DMS114 treated with DMSO at 0.1 percent for 48 hours (cell line): Measurements from ENCODE around the gene DPM2.

Experiments used
- DNase-seq: peaks from one replicate; lab custom pipeline; 2025; ENCODE audit not compliant: unreplicated experiment; lab: John Stamatoyannopoulos, UW

Gene DPM2

GRCh38 chr9:127973169-127974000 is 35.7 kb upstream of the DPM2 start:
- no peak for DNase-seq

- DNase-seq: no peak
Observed at GRCh38 chr9:127972236-127972871, 34.7 kb upstream of the DPM2 start.

GRCh38 chr9:127971357-127972235 is 33.9 kb upstream of the DPM2 start:
- DNase-seq: no peak

GRCh38 chr9:127970401-127971313 is 33.0 kb upstream of the DPM2 start:
- DNase-seq: no peak

- DNase-seq: no peak
Observed at GRCh38 chr9:127968700-127969383, 31.2 kb upstream of the DPM2 start.

GRCh38 chr9:127968042-127968441 is 30.4 kb upstream of the DPM2 start:
- DNase-seq: no peak

- DNase-seq: no peak
Observed at GRCh38 chr9:127967151-127967809, 29.6 kb upstream of the DPM2 start.

GRCh38 chr9:127966416-127967150 is 28.9 kb upstream of the DPM2 start:
- DNase-seq: no peak

- DNase-seq: no peak
Observed at GRCh38 chr9:127965953-127966352, 28.3 kb upstream of the DPM2 start.

GRCh38 chr9:127963359-127964064 is 25.9 kb upstream of the DPM2 start:
- DNase-seq: no peak

- no peak for DNase-seq
Observed at GRCh38 chr9:127963041-127963358, 25.3 kb upstream of the DPM2 start.

- no peak for DNase-seq
Observed at GRCh38 chr9:127962278-127962677, 24.6 kb upstream of the DPM2 start.

- no peak for DNase-seq
Observed at GRCh38 chr9:127961613-127962155, 24.0 kb upstream of the DPM2 start.

- no peak for DNase-seq
Observed at GRCh38 chr9:127961155-127961490, 23.5 kb upstream of the DPM2 start.

- DNase-seq: no peak
Observed at GRCh38 chr9:127960410-127961154, 22.9 kb upstream of the DPM2 start.

GRCh38 chr9:127959841-127960409 is 22.3 kb upstream of the DPM2 start:
- DNase-seq: no peak

- no peak for DNase-seq
Observed at GRCh38 chr9:127959398-127959797, 21.7 kb upstream of the DPM2 start.
